HG02571 (cell line): ENCODE data around the gene SEMA6D.

Experiments used
- ATAC-seq: cut with Tn5 transposase; IDR thresholded peaks from one replicate; pipeline ENCODE4 v1.9.1; 2021; ENCODE audit warnings: mild to moderate bottlenecking, moderate library complexity; ENCODE audit not compliant: unreplicated experiment

The SEMA6D gene

GRCh38 chr15:47820747-47821319 lies 103.5 kb downstream of the SEMA6D start:
- no peak for ATAC-seq

GRCh38 chr15:47822048-47822447 lies 104.7 kb downstream of the SEMA6D start:
- no peak for ATAC-seq
